ENCODE measurements around the gene TBL1X. TPM values are rescaled to one million over a fixed set of nuclear protein-coding genes. Genes with fewer than 3 reads are reported as not detected.

The TBL1X gene
- total RNA-seq, 4 donors from 2014 or later, result 32.9 to 42.9 (median 33.4) TPM

DNA sequence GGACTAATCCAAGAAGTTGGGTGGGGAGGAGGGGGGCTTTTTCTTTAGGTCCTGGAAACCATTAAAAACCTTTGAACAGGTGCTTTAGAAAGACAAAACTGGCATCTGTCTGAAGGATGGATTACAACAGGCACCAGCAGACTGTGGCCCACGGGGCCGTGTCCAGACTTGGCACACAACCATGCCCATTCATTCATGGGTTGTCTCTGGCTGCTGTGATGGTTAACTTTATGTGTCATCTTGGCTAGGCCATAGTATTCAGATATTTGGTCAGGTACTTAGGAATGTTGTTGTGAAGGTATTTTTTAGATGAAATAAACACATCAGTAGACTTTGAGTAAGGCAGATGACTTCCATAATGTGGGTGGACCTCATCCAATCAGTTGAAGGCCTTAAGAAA, 45.5 kb downstream of the TBL1X start:
- H3K4me1 ChIP-seq, result no peaks in the 10 kb centered on the region
- H3K27ac ChIP-seq, result no peak overlapping the region
- H3K9me3 ChIP-seq, result no peaks in the 10 kb centered on the region
- H3K4me3 ChIP-seq (replicated peaks in 1 of 3), result no peak overlapping the region
- WGBS, 2 donors, result 75% methylated on average over 2 of the region's 2 CpGs; no CpG with 5 or more reads in 1 of the 2 donors
- no peak for TF ChIP-seq POLR2A (IDR thresholded peaks at IDR 0.05)
- TF ChIP-seq, protein P1, sequence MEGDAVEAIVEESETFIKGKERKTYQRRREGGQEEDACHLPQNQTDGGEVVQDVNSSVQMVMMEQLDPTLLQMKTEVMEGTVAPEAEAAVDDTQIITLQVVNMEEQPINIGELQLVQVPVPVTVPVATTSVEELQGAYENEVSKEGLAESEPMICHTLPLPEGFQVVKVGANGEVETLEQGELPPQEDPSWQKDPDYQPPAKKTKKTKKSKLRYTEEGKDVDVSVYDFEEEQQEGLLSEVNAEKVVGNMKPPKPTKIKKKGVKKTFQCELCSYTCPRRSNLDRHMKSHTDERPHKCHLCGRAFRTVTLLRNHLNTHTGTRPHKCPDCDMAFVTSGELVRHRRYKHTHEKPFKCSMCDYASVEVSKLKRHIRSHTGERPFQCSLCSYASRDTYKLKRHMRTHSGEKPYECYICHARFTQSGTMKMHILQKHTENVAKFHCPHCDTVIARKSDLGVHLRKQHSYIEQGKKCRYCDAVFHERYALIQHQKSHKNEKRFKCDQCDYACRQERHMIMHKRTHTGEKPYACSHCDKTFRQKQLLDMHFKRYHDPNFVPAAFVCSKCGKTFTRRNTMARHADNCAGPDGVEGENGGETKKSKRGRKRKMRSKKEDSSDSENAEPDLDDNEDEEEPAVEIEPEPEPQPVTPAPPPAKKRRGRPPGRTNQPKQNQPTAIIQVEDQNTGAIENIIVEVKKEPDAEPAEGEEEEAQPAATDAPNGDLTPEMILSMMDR (IDR thresholded peaks at IDR 0.05), result no peak
- no peak for DNase-seq
- H3K27me3 ChIP-seq, result no peaks in the 10 kb centered on the region
- H3K36me3 ChIP-seq, result no peaks in the 10 kb centered on the region
- intact Hi-C loops (cut with DNase I), result no loop called here

DNA sequence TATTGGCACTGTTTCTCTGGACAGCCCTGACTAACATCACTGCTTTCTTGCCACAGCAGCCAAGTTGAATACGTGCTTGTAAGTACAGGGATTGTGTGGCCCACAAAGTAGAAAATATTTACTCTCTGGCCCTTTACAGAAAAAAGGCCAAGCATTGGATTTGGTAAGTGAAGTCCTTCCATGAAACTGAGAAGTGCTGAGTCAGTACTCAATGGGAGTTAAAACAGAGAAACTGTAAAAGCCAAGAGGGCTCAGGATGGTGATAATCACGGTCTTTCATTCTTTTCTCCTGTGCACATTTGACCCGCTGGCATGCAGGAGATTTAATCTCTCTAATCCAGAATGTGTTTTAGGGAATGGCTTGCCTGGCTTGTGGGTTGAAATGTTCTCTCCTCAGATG, 46.1 kb downstream of the TBL1X start:
- Histone ChIP-seq H3K27me3 (no peaks in the 10 kb centered on the region), H3K36me3 (no peaks in the 10 kb centered on the region), H3K9me3 (no peaks in the 10 kb centered on the region), H3K27ac (no peak overlapping the region), H3K4me1 (no peaks in the 10 kb centered on the region), H3K4me3 (replicated peaks in 1 of 3) (no peak overlapping the region)
- TF ChIP-seq, protein P1 (IDR thresholded peaks at IDR 0.05), result no peak
- no peak for TF ChIP-seq POLR2A (IDR thresholded peaks at IDR 0.05)
- 83 to 94% methylated on average over 3 of the region's 3 CpGs for WGBS, 2 donors
- intact Hi-C loops (cut with DNase I), result no loop called here
- DNase-seq, result no peak

DNA sequence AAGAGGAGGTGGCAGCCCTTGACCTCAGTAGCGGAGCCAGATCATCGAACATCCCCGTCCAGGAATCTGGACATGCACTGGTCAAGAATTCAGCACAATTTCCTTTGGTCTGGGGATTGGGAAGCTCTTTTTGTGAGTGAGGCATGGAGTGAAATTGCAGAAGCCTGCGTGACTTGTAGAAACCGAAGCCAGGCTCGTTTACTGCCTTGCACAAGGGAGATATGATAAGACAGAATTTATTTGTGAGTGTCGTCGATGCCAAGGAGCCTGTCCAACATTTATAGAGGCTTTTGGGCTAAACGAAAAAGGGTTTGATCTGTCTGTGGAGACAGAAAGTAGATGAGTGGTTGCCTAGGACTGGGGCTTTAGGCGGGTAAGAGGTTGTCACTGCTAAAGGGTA, 50.6 kb downstream of the TBL1X start:
- WGBS, 2 donors, result 80 to 87% methylated on average over 8 to 10 of the region's 10 CpGs
- H3K27ac ChIP-seq, result no peak overlapping the region
- H3K4me1 ChIP-seq, result peaks cover 4 to 8% of the 10 kb centered on the region in 2 donors
- no peak for DNase-seq
- TF ChIP-seq POLR2A (IDR thresholded peaks at IDR 0.05), result no peak
- TF ChIP-seq, protein P1 (IDR thresholded peaks at IDR 0.05), result no peak
- H3K4me3 ChIP-seq (replicated peaks in 1 of 3), result no peak overlapping the region
- intact Hi-C loops (cut with DNase I), result no loop called here
- H3K27me3 ChIP-seq, result no peaks in the 10 kb centered on the region
- H3K36me3 ChIP-seq, result no peaks in the 10 kb centered on the region
- H3K9me3 ChIP-seq, result no peaks in the 10 kb centered on the region

DNA sequence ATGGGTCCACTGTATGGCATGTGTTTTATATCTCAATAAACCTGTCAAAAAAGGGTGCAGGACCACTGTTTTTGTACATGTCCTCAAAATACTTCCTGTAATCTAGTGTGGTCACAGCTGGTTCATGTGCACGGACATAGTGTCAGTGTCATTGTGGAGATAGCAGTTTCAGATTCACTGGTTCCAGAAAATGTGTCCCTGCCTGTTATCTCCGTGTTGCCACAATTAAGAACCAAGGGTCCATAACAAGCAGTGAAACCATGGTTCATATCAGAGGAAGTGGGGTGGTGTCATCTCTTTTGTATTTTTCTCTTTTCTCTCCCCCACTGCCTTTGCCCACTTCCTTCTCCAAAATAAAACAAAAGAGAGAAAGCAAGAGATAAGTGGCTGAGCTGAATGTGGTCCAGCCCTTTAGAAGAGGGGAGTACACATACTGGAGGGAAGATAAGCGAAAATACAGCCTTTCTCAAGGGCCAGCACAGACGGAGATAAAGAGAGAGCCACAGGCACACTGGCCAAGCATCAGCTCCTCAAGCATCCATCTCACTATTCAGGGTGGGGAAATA, 51.2 kb downstream of the TBL1X start:
- Histone ChIP-seq H3K27ac (no peak overlapping the region), H3K9me3 (no peaks in the 10 kb centered on the region), H3K4me3 (replicated peaks in 1 of 3) (no peak overlapping the region), H3K4me1 (peaks cover 4 to 8% of the 10 kb centered on the region in 2 donors), H3K27me3 (no peaks in the 10 kb centered on the region), H3K36me3 (no peaks in the 10 kb centered on the region)
- TF ChIP-seq, protein P1 (IDR thresholded peaks at IDR 0.05), result no peak
- no peak for TF ChIP-seq POLR2A (IDR thresholded peaks at IDR 0.05)
- intact Hi-C loops (cut with DNase I), result no loop called here
- 73 to 89% methylated on average over 4 of the region's 4 CpGs for WGBS, 2 donors
- DNase-seq, result no peak

DNA sequence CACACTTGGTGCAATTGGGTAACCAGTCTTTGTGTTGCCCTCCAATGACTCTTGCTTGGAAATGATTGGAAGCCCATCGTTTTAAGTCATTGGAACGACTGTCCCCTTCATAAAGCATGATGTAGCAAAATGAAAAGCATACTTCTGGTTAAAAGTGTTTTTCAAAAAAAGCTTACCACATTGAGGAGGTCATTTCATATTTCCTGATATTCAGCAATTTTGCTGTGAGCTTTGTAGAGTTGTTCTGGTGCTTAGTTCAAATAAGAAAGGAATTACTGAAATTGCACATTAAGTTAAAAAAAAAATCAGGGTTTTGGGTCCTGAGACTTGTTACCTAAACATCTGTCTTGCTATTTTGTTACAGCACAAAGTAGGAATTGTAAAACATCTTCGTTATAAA, 51.8 kb downstream of the TBL1X start:
- Histone ChIP-seq H3K27ac (no peak overlapping the region), H3K4me1 (peaks cover 4 to 8% of the 10 kb centered on the region in 2 donors), H3K4me3 (replicated peaks in 1 of 3) (no peak overlapping the region), H3K9me3 (no peaks in the 10 kb centered on the region), H3K36me3 (no peaks in the 10 kb centered on the region), H3K27me3 (no peaks in the 10 kb centered on the region)
- whole genome bisulfite sequencing, 2 donors, result 78 to 86% methylated on average over 3 of the region's 3 CpGs
- no peak for TF ChIP-seq POLR2A (IDR thresholded peaks at IDR 0.05)
- TF ChIP-seq, protein P1 (IDR thresholded peaks at IDR 0.05), result no peak
- intact Hi-C loops (cut with DNase I), result no loop called here
- DNase-seq, result no peak
